Stomach (tissue), 9 donors: Measurements from ENCODE around the gene IPP. TPM values are rescaled to one million over a fixed set of nuclear protein-coding genes. Genes with fewer than 3 reads are reported as not detected.

Experiments used
- DNase-seq, 2 donors: peaks; one replicate each; pipeline versions ENCODE4 v3.0.0 to v3.0.0-alpha.2; 2013 to 2019
- H3K27ac ChIP-seq, 5 donors: fragments of 200-600 bp in 4 of 5; sonication (generic) in 4 of 5; one replicate each; pipeline ENCODE4 v1.5.1; 2013 to 2019; ENCODE audit warnings: mild to moderate bottlenecking in 1 of 5, moderate library complexity in 1 of 5
- H3K27me3 ChIP-seq, 3 donors: fragments of 200-600 bp; sonication (generic); one replicate each; pipeline ENCODE4 v1.5.1; 2017 to 2019; ENCODE audit warnings: mixed run types in 1 of 3
- H3K36me3 ChIP-seq, 4 donors: fragments of 200-600 bp; sonication (generic); 1 replicate in 3 of 4; 2 replicates in 1 of 4; pipeline ENCODE4 v1.5.1; 2016 to 2019
- H3K4me1 ChIP-seq, 4 donors: fragments of 200-600 bp; sonication (generic); one replicate each; pipeline ENCODE4 v1.5.1; 2016 to 2019
- H3K4me3 ChIP-seq, 4 donors: fragments of 200-600 bp; sonication (generic) in 3 of 4; one replicate each; pipeline ENCODE4 v1.5.1; 2016 to 2019; ENCODE audit warnings: mild to moderate bottlenecking in 1 of 4
- H3K9me3 ChIP-seq, 4 donors: fragments of 200-600 bp; sonication (generic); one replicate each; pipeline ENCODE4 v1.5.1; 2016 to 2019
- EP300 ChIP-seq: sonication (generic); formaldehyde crosslinking; IDR thresholded peaks from one replicate; pipeline ENCODE4 v1.6.1; 2017; ENCODE audit warnings: antibody characterized with exemption
- POLR2A ChIP-seq, 4 donors: fragments of 450-650 bp; IDR thresholded peaks; one replicate each; pipeline ENCODE4 v1.6.1; 2016; ENCODE audit warnings: antibody characterized with exemption in 4 of 4, control low read depth in 2 of 4, mild to moderate bottlenecking in 1 of 4, moderate library complexity in 1 of 4
- POLR2AphosphoS5 ChIP-seq, 3 donors: sonication (generic); formaldehyde crosslinking; IDR thresholded peaks; one replicate each; pipeline ENCODE4 v1.6.1; 2016; ENCODE audit warnings: antibody characterized with exemption in 3 of 3
- WGBS, 5 donors: extraction: QIAGEN DNeasy Blood & Tissue Kit in 3 of 5; methylation state at CpG; one replicate each; pipeline versions ENCODE4 v1.1.5 to v1.1.7; 2013 to 2018; 5-methylcytosine and 5-hydroxymethylcytosine counted together
- intact Hi-C: fragments of 100-400 bp; cut with DNase I; formaldehyde crosslinking; loops from one replicate; pipeline ENCODE4 v1.15.1; 2023; ENCODE audit warnings: low total_unique reads
- polyA plus RNA-seq, 3 donors: library from polyadenylated mRNA; stranded (reverse); fragments of 200-250 nt; gene quantifications; one replicate each; pipeline ENCODE4 v1.2.3, GENCODE V29; 2013
- total RNA-seq, 5 donors: library from RNA; depleted of rRNA; stranded (reverse); fragments of >200 nt; gene quantifications; one replicate each; pipeline versions ENCODE4 v1.1.0 to v1.2.3, GENCODE V29; 2014 to 2016
- TF ChIP-seq, protein P1 (sequence below), 7 experiments: fragments of 450-650 bp in 4 of 7; fragments of 200-600 bp in 3 of 7; sonication (generic) in 3 of 7; IDR thresholded peaks; one replicate each; pipeline ENCODE4 v1.5.1; 2016 to 2019; ENCODE audit warnings: antibody characterized with exemption in 7 of 7, control low read depth in 2 of 7, mild to moderate bottlenecking in 1 of 7
- donor health status: healthy with polysubstance abuse.
- donor health status: Bipolar disorder and iron deficiency.
- donor health status: healthy.

Gene IPP
- total and polyA plus RNA-seq, 8 donors, result 3.2 to 19.5 (median 5.8) TPM

- 90 to 98% (median 96%) methylated on average over 3 of the region's 3 CpGs for WGBS, 5 donors
Observed at GRCh38 chr1:45656573-45657226, 93.8 kb downstream of the IPP start.

DNA sequence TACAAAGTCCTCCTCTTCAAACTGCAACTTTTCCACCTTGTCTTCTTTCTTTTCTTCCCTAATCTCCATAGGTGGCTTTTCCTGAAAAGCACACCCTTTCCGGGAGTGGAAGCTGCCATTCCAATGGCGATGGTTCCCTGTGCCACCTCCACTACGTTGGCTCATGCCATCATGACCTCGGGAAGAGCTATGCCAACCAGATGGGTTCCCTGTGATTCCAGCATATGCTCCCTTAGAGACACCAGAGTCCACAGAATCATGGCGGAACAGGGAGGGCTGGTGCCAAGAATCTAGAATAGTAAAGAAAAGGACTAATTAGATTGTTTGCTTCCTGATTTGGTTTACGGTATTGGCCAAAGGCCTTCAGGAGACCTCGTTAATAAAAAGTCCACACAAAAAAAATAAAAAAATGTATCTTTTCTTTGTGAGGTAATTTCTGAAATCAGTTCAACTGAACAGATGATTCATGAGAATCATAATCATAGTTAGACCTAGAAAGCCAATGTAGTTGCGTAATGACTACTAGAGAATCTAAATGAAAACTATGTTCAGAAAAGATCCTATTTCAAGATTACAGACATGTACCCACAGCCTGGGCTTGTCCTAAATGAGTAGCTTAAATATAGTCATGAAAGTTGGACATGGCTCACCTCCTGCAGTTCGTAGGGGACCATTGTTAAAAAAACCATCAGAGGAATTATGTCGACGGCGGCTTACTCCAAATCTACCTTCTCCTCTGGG is 95.7 kb downstream of the IPP start:
- WGBS, 5 donors, result 89 to 95% (median 93%) methylated on average over 12 of the region's 12 CpGs
- Histone ChIP-seq H3K4me1 (peaks cover 0 to 29% (median 16%) of the 10 kb centered on the region in 4 donors), H3K4me3 (no peak overlapping the region), H3K27ac (no peak overlapping the region), H3K9me3 (no peaks in the 10 kb centered on the region), H3K27me3 (no peaks in the 10 kb centered on the region), H3K36me3 (peaks cover 64 to 100% (median 99%) of the 10 kb centered on the region in 4 donors)
- intact Hi-C loops, result no loop called here
- no peak for DNase-seq
- TF ChIP-seq POLR2A (IDR thresholded peaks at IDR 0.05), result no peak
- TF ChIP-seq, protein P1, sequence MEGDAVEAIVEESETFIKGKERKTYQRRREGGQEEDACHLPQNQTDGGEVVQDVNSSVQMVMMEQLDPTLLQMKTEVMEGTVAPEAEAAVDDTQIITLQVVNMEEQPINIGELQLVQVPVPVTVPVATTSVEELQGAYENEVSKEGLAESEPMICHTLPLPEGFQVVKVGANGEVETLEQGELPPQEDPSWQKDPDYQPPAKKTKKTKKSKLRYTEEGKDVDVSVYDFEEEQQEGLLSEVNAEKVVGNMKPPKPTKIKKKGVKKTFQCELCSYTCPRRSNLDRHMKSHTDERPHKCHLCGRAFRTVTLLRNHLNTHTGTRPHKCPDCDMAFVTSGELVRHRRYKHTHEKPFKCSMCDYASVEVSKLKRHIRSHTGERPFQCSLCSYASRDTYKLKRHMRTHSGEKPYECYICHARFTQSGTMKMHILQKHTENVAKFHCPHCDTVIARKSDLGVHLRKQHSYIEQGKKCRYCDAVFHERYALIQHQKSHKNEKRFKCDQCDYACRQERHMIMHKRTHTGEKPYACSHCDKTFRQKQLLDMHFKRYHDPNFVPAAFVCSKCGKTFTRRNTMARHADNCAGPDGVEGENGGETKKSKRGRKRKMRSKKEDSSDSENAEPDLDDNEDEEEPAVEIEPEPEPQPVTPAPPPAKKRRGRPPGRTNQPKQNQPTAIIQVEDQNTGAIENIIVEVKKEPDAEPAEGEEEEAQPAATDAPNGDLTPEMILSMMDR (IDR thresholded peaks at IDR 0.05), result no peak

More at GRCh38 chr1:45656573-45657226, 93.8 kb downstream of the IPP start:
- H3K27me3 ChIP-seq, result no peaks in the 10 kb centered on the region
- no peak overlapping the region for H3K27ac ChIP-seq
- intact Hi-C loops, result no loop called here
- H3K4me1 ChIP-seq, result peaks cover 0 to 29% (median 16%) of the 10 kb centered on the region in 4 donors
- peaks cover 60 to 94% (median 92%) of the 10 kb centered on the region in 4 donors for H3K36me3 ChIP-seq
- TF ChIP-seq EP300 (no peak), POLR2AphosphoS5 (IDR thresholded peaks at IDR 0.05) (no peak), POLR2A (IDR thresholded peaks at IDR 0.05) (no peak)
- TF ChIP-seq, protein P1 (IDR thresholded peaks at IDR 0.05), result no peak
- H3K9me3 ChIP-seq, result no peaks in the 10 kb centered on the region
- DNase-seq, result no peak
- H3K4me3 ChIP-seq, result no peak overlapping the region

Other genes with a start within 250 kb of the IPP start
- gene PRDX1, start 228.8 kb downstream of the IPP start, total RNA-seq, result 100 to 1,000 TPM in 4 of 5 donors, 10 to 100 TPM in 1; 77.6 to 447 (median 187) TPM
- gene PRDX1, start 228.8 kb downstream of the IPP start, polyA plus RNA-seq, result 100 to 1,000 TPM; 570 to 892 (median 660) TPM
- 100 to 1,000 TPM in 4 of 5 donors, 10 to 100 TPM in 1; 10.5 to 203 (median 141) TPM for gene AKR1A1, start 199.8 kb downstream of the IPP start, total RNA-seq
- 100 to 1,000 TPM; 192 to 246 (median 212) TPM for gene AKR1A1, start 199.8 kb downstream of the IPP start, polyA plus RNA-seq
- 100 to 1,000 TPM in 2 of 5 donors, 10 to 100 TPM in 3; 14.0 to 107 (median 51.8) TPM for gene NASP, start 166.6 kb downstream of the IPP start, total RNA-seq
- gene NASP, start 166.6 kb downstream of the IPP start, polyA plus RNA-seq, result 100 to 1,000 TPM in 1 of 3 donors, 10 to 100 TPM in 2; 78.7 to 119 (median 79.9) TPM
- 10 to 100 TPM in 2 of 5 donors, 1 to 10 TPM in 2, not detected in 1; 5.1 to 17.1 (median 11.1) TPM for gene CCDC17, start 126.6 kb downstream of the IPP start, total RNA-seq
- under 1 TPM in 2 of 3 donors, not detected in 1; 0.68 to 0.83 TPM for gene CCDC17, start 126.6 kb downstream of the IPP start, polyA plus RNA-seq
- gene GPBP1L1, start 64.1 kb downstream of the IPP start, total RNA-seq, result 100 to 1,000 TPM; 102 to 346 (median 104) TPM
- 10 to 100 TPM; 40.1 to 48.6 (median 45.1) TPM for gene GPBP1L1, start 64.1 kb downstream of the IPP start, polyA plus RNA-seq
- 10 to 100 TPM in 3 of 5 donors, 1 to 10 TPM in 1, not detected in 1; 7.1 to 35.6 (median 21.5) TPM for gene TMEM69, start 62.5 kb downstream of the IPP start, total RNA-seq
- gene TMEM69, start 62.5 kb downstream of the IPP start, polyA plus RNA-seq, result 10 to 100 TPM; 10.1 to 14.7 (median 14.2) TPM
- 100 to 1,000 TPM in 1 of 5 donors, 10 to 100 TPM in 4; 27.1 to 131 (median 46.7) TPM for gene MAST2, start 53.0 kb upstream of the IPP start, total RNA-seq
- 10 to 100 TPM in 1 of 3 donors, 1 to 10 TPM in 2; 5.3 to 19.5 (median 7.4) TPM for gene MAST2, start 53.0 kb upstream of the IPP start, polyA plus RNA-seq